Middle frontal gyrus (tissue), 1 donor: ENCODE results near the gene AQP6.
"Not testable (repeated sequence)": the region's sequence is repeated elsewhere in the genome, so short reads cannot be mapped to it uniquely, and the experiment has no call there.

Source experiments
- DNase-seq: peaks from one replicate; pipeline ENCODE4 v3.0.0-alpha.2; 2015; ENCODE audit warnings: low spot score; ENCODE audit errors: extremely low spot score

Gene AQP6

DNA sequence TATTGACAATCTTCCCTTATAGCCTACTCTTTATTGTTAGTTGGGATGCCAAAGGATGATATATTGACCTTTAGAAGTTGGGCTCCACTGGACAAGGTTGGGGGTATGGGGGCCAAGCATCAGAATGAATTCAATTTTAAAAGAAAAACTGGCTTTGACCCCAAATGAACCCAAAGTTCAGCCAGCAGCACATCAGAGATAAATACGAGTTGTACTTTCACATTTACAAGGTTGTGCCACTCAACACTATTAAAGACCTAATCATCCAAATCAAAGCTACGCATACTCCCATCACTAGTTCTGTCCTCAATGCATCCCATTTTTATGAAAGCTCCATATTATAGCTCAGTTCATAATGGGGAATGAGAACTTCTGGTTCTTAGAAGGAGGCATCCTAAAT, 16.7 kb downstream of the AQP6 start:
- not testable (repeated sequence) for DNase-seq

DNA sequence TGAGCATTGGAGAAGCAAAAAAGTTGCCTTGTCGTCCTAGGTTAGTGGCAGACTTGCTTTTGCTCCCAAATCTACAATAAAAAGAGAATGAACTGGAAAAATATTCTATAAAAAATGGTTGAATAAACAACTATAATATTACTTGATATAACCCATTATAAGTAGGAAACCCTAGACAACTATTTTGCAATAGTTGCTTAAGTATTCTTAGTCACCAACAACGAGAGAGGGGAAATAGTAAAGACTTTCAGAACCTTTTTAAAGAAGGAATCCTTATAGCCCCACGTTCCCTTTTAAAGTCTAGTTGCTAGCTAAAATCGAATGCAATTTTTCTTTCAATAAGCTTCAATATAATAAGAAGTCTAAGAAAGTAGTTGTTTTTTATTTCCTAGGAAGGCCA, 17.5 kb downstream of the AQP6 start:
- DNase-seq, result no peak

DNA sequence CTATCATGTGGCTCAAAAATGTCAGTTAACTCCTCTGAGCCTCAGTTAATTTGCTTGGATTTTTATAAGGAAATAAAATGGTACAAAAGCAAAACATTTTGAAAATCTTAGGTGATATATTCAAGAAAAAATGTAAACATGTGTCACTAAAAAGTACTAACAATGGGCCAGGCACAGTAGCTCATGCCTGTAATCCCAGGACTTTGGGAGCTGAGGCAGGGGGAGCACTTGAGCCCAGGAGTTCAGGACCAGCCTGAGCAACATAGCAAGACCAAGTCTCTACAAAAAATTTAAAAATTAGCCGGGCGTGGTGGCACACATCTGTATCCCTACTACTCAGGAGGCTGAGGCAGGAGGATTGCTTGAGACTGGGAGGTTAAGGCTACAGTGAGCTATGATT, 25.7 kb downstream of the AQP6 start:
- DNase-seq, result no peak

DNA sequence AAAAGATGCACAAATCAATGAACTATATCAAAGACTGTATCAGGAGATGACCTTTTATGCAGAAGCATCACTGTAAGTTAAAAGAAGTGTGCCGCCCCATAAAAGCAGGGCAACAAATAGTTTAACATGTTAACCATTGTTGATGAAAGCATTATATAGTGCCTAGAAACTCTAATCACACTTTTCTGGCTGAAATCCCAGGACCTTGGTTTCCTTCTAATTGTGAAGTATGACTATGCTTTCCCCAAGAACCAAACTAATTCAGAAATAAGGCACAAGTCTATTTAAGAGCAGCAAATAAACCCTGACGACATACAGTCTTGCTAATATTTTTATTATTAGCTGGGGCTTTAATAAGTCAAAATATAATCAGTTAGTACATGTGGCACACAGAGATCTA, 30.8 kb downstream of the AQP6 start:
- DNase-seq, result no peak

DNA sequence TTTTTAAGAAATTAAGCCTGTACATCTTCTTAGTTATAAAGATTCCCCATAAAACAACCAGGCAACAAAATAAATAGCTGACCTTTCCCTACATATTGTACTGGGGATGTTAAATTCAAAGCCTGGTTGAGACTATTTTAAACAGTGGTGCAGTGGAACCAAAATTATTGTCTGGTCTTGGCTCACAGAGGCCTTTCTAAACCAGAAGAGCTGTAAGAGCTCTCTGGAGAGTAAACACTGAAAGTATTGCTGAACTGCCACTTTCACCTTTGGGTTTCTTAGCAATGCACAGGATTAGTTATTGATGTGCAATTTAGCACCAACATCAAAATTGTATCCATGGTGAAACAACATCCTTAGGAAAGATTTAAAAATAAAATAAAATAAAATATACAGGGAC, 31.9 kb downstream of the AQP6 start:
- DNase-seq, result no peak

DNA sequence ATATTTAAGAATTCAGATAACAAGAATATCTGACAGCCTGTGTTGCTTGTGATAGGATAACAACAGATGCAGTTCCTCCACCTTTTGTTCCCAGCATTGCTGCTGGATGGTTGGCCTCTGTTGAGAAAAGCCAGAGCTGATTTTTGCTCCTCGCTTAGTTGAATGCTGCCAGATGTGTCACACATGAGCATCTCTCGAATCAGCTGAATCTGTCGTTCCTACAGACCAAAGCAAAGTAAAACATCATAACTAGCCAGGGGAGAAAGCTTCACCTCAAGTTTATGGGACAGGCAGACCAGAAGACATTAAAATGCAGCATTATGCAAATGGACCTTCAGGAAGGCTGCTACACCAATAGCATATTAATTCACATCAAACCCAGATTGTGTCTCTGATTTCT, 32.4 kb downstream of the AQP6 start:
- DNase-seq, result no peak

DNA sequence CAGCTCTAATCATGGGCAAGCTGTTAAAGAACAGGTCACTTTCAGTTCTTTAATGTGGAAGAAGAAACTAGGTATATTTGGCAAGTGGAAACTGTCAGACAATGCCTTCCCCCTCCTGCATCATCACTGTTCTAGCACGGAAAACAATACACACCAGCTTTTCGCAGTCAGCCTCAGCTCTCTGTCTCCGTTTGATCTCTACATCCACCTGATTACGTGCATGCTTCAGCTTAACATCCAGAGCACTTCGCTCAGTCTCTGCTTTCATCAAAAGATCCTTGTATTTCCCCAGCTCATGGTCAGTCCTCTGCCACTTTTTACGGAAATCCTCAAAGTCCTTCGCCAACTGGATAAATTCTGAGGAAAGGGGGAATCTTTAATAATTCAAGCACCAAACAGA, 33.5 kb downstream of the AQP6 start:
- no peak for DNase-seq

DNA sequence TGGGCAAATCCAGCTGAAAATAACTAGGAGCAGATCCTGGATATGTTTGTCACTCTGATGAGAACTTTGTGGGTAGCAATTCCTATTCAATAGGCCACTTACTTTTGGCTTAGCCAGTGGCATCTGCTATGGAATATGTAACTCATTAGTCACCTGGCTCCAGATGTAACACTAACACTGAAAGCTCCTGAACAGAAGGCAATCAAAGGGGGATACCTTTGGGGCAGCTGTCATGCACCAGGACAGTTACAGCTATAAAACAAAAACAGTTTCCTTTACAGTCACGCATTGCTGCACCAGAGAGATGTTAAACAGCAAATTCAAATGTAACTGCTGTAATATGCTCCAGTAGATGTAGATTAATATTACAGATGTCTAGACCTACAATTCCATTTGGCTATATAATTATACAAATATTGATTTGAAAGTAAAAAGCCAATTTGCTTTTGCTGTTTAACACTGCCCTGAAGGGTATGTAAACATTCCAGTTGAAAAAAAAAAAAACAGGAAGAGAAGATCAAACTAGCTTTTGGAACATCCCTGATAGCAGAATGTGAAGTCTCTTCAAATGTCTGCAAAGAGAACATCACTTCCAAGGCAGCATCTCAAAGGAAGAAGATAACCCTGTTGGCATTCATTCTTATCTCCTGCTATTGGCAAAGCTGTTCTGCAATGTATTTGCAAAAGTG, 34.2 kb downstream of the AQP6 start:
- DNase-seq, result no peak

DNA sequence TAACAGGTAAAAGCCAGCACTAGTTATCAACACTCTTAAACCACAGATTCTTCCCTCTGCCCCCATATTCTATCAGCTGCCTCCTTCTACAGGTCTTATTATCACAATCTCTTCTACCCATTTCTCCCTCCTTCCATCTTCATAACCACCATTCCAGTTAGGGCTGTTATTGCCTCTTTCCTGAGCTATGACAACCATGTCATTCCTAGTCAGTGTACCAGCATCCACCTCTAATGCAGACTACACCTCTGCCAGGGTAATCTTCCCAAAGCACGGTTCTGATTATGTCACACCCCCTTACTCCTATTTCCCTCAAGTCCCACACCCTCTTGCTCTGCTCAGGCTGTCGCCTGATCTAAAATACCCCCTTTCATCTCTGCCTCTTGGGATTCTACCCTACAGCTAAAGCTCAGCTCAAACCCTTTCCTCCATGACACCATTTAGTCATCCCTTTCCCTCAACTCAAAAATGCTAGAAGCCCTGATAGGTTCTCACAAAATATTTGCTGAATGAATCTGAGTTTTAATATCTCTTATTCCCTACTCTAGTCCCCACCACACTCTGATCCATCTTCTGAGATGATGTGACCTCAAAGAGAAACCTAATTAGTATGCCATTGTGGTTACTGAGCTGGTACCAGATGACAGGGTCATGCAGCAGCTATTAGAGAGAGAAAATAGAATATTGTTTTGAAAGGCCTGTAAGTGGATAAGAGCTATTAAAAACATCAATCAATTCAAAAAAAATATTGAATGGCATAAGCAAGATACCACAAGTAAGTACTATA, 40.8 kb downstream of the AQP6 start:
- no peak for DNase-seq

DNA sequence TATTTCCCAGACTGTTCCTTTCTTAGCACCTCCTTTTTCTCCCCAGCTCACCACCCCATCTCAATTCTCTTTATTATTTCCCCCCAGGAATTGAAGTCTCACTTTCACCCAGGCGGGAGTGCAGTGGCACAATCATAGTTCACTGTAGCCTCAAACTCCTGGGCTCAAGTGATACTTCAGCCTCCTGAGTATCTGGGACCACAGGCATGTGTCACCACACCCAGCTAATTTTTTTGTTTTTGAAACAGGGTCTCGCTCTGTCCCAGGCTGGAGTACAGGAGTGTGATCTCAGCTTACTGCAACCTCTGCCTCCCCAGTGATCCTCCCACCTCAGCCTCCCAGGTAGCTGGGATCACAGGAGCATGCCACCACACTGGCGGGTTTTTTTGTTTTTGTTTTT, 41.6 kb downstream of the AQP6 start:
- no peak for DNase-seq

DNA sequence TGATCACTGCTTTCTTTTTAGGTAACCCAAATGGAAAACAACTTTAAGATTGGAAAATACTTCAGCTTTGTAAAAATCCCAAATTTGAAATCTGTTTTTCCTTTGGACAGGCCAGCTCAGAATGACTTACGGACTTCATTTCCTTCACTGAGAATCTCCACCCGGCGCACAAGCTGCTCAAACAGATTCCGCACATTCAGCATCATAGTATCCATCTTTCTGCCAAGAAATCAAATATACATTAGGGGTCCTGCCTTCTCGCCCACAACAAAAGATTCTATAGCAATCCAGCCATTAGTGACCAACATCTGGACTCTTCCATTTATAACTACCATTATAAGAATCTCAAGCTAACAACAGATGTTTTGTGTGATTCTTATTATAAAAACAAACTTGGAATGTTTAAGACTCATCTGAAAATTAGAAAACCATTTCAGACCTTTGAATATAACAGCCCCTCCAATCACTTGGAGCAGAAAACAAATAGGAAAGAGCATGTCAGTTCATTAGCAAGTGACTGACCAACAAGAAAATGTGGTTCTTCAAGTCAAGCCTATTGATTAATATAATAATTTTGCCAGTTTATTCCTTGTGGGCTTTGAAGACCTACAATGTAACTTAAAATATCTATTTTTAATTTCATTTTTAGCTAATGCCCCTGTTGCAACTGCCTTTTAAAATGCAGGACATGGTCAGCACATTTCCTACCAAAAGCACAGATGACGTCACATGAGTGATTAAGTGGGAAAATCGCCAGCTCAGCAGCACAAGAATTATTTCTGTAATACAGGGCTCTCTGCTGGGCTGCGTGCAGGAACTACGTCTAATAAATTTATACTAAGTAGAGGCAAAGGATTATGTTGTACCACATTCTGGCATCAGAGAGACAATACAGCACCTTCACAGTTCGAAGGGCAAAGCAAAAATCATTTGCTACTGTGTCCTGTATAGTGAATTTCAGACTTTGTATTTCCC, 44.0 kb downstream of the AQP6 start:
- peak; percentile 46 for DNase-seq

DNA sequence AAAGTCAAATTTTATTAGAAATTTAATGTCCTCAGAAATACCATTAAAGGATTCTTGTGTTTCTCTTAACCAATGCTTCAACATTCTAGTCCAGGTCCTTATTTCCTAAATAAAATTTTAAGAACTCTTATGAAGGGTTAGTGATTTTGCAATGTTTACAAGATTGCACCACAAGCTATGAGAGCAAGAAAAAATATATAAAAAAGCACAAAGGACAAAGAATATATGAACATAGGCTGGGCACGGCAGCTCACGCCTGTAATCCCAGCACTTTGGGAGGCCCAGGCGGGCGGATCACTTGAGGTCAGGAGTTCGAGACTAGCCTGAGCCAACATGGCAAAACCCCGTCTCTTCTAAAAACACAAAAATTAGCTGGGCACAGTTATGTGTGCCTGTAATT, 44.9 kb downstream of the AQP6 start:
- no peak for DNase-seq

DNA sequence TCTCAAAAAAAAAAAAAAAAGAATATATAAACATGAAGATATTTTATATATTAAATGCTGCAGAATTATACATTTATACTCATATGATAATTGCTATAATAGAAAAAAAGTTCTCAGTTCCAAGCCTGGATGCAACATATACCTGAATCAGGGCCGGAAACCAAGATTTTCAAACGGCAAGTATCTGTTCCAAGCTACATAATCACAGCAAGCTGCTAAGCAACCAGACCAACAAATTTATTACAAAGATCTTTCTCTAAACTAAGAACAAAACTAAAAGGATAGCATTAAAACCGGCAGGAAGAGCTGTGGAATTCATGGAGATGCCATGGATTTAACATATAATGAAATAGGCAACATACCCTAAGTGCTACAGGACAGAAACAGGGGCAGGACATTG, 45.4 kb downstream of the AQP6 start:
- no peak for DNase-seq

DNA sequence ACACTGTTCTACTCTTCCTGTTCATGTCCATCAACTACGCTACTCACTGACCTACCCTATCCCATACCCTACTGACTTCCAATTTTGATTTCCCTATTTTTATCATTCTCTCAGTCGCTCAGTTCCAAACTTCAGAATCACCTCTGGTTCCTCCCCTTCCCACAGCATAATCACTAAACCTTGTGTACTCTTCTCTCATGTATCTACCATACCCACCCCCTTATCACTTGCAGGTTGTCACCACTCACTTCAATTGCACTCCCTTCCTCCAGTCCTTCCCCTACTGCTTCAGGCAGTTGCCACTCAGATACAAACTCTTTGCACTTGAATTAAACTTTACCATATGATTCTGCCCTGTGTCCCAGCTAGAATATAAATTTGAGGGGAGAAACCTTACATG, 46.2 kb downstream of the AQP6 start:
- no peak for DNase-seq

DNA sequence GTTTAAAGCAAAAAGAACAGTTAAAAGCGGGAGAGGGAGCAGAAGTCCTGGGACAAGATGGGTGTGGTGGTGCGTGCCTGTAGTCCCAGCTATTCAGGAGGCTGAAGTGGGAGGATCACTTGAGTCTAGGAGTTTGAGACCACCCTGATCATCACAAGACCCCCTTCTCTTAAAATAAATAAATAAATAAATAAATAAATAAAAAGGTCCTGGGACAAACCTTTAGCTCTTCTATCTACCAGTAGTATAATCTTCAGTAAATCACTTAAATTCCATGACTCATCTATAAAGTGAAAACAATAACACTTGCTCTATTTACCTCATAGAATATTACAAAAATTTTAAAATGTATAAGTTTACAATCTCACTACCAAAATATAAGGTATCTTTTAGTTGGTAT, 46.8 kb downstream of the AQP6 start:
- no peak for DNase-seq

DNA sequence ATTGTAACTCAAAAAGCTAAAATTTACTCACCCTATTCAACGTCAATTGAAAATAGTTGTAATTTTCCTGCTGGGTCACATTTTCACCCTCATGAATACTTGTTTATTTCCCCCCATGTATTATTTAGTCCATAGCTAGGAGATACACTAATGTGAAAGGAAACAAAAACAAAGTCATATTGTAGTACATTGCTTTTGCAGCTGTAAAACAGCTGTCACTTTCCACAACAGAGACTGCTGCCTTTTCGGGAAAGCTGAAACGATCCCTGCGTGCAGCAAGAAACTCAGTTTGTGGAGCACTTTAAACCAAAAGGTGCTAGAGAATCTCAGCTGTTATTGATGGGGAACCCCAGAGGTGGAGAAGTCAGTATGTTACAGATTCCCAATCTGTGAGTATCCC, 48.3 kb downstream of the AQP6 start:
- no peak for DNase-seq

DNA sequence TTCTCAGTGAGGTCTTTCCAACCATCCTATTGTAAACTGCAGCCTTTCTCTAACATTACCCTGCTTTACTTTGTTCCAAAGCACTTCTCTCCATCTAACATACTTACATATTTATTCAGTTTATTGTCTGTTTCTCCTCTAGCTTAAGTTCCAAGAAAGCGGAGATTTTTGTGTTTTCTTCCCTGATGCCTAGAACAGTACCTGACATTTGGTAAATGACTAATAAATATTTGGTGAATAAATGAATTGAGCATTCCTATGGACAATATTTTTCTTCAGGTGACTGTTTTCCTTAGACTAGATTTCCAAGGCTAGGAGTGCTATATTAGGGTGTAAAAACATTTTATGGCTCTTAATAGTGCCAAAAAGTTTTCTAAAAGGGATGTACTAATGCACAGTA, 50.2 kb downstream of the AQP6 start:
- no peak for DNase-seq

DNA sequence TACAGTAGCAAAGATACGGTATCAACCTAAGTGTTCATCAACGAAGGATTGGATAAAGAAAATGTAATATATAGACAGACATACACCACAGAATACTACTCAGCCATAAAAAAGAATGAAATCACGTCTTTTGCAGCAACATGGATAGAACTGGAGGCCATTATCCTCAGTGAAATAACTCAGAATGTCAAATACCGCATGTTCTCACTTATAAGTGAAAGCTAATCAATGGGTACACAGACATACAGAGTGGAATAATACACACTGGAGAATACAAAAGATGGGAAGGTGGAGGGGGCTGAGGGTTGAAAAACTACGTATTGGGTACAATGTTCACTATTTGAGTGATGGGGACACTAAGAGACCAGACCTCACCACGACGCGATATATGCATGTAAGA, 51.5 kb downstream of the AQP6 start:
- DNase-seq, result no peak

DNA sequence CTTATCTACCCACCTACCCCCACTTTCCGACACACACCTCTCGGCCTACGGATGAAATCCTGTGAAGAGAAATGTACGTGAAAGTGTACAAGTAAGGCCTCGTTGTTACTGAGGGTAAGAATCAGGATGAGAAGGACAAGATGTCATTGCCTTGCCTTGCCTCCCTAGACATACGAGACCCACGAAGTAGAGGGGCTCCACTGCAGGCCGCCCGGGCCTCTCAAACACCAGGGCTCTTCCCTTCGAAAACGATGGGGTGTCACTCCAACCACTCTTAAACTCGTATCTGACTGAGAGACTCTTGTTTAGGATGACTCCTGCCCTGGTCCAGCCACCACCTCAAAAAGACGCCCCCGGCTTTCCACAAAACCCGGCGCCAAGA, 52.0 kb downstream of the AQP6 start:
- no peak for DNase-seq

DNA sequence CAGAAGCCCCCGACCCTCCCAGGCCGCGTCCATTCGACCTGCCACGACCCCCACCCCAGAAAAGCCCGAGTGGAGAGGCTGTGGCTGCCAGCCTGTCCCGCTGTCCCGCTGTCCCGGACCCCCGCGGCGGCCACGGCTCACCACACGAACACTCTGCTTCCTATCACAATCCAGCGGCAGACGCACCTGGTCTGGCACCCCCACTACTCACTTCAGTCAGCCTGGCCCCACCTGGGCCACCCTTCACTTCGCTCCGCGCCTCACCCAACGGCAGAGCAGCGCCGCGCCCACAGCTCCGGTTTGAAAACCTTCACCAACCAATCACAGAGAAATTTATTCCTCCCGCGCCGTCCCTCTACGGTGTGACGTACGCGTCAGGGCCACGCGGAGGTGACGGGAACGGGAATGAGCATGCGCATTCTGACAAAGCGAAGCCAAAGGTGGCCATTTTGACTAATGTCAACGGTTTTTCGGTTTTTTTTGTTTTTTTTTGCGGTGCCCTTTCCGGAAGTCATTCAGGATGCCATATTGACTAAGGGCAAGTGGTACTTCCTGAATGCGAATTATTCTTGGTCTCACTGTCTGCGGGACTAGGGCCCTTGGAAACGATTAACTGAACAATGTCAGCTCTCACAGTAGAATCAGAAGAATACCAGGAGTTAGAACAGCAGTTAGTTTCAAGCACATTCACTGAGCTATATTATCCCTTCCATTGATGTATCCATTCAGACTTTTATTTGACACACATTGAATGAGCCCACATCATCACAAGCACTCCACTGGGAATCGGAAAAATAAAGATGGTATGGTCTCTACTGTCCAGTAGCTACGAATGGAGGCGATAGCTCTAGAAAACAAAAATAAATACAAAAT, 52.7 kb downstream of the AQP6 start, which contains the start of gene RACGAP1:
Gene RACGAP1, minus strand, starts transcription at position 308 of the 873 bp plus-strand sequence. CDS start 8,779 bp downstream, outside the sequence.
- DNase-seq, result peak; percentile 95

DNA sequence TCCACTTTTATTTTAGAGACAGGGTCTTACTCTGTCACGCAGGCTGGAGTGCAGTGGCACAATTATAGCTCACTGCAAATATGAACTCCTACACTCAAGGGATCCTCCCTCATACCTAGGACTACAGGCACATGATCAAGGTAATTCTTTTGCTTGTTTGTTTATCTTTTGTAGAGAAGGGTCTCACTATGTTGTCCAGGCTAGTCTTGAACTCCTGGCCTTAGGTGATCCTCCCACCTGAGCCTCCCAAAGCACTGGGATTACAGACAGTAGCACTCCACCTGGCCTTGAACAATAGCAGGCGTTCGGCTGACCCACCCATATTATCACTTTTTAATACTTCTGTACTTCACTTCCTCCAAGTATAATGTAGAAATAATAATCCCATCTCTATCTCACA, 53.9 kb downstream of the AQP6 start:
- no peak for DNase-seq
